HepG2 (cell line): ENCODE measurements around the gene TNFRSF6B. TPM values are rescaled to one million over a fixed set of nuclear protein-coding genes. Genes with fewer than 3 reads are reported as not detected.

Experiments
- CCDC6 ChIP-seq: sonication (generic); formaldehyde crosslinking; IDR thresholded peaks from 2 replicates; pipeline ENCODE4 v1.8.1; 2022; ENCODE audit warnings: mild to moderate bottlenecking, missing genetic modification reagents, moderate library complexity
- FLYWCH1 ChIP-seq: sonication (generic); formaldehyde crosslinking; IDR thresholded peaks from 2 replicates; pipeline ENCODE4 v1.8.1; 2023; ENCODE audit warnings: mild to moderate bottlenecking, missing genetic modification reagents
- FOXA1 ChIP-seq, 2 experiments: fragments of 450-650 bp in 1 of 2; sonication (generic) in 1 of 2; formaldehyde crosslinking in 1 of 2; IDR thresholded peaks; 2 replicates each; pipeline versions ENCODE4 v1.4.0 to v1.6.1; 2016 to 2020; ENCODE audit warnings: missing genetic modification reagents in 1 of 2
- GATAD1 ChIP-seq: IDR thresholded peaks from 2 replicates; pipeline ENCODE4 v1.6.1; 2016; ENCODE audit warnings: missing genetic modification reagents, missing compliant biosample characterization
- GPN1 ChIP-seq: sonication (generic); formaldehyde crosslinking; IDR thresholded peaks from 2 replicates; pipeline ENCODE4 v1.5.1; 2020; ENCODE audit warnings: missing genetic modification reagents, borderline replicate concordance
- HOXA7 ChIP-seq: sonication (generic); formaldehyde crosslinking; IDR thresholded peaks from 2 replicates; pipeline ENCODE4 v1.8.1; 2022; ENCODE audit warnings: mild to moderate bottlenecking, missing genetic modification reagents, moderate library complexity
- KLF16 ChIP-seq, 2 experiments: sonication (generic) in 1 of 2; formaldehyde crosslinking in 1 of 2; IDR thresholded peaks; 2 replicates each; pipeline versions ENCODE4 v1.6.1 to v1.8.0; 2016 to 2023; ENCODE audit warnings: missing genetic modification reagents in 2 of 2, missing compliant biosample characterization in 1 of 2
- MTF2 ChIP-seq: sonication (generic); formaldehyde crosslinking; IDR thresholded peaks from 2 replicates; pipeline ENCODE4 v1.5.0; 2020; ENCODE audit warnings: missing genetic modification reagents, borderline replicate concordance
- NFKB2 ChIP-seq: sonication (generic); formaldehyde crosslinking; IDR thresholded peaks from 2 replicates; pipeline ENCODE4 v1.4.0; 2020; ENCODE audit warnings: missing genetic modification reagents, borderline replicate concordance
- PITX1 ChIP-seq: sonication (generic); formaldehyde crosslinking; IDR thresholded peaks from 2 replicates; pipeline ENCODE4 v1.5.1; 2020; ENCODE audit warnings: mild to moderate bottlenecking, missing genetic modification reagents
- RARA ChIP-seq: IDR thresholded peaks from 2 replicates; pipeline ENCODE4 v1.6.1; 2016; ENCODE audit warnings: missing genetic modification reagents, missing compliant biosample characterization
- RBFOX2 ChIP-seq: fragments of 200-400 bp; formaldehyde crosslinking; IDR thresholded peaks from 2 replicates; pipeline ENCODE4 v1.6.1; 2017; ENCODE audit warnings: low read depth, mild to moderate bottlenecking, low read length
- UBTF ChIP-seq: sonication (generic); formaldehyde crosslinking; IDR thresholded peaks from 2 replicates; pipeline ENCODE4 v1.4.0; 2020; ENCODE audit warnings: mild to moderate bottlenecking, missing genetic modification reagents
- ZBTB7A ChIP-seq: sonication (generic); formaldehyde crosslinking; IDR thresholded peaks from 2 replicates; pipeline ENCODE4 v1.8.0; 2022; ENCODE audit warnings: mild to moderate bottlenecking, missing genetic modification reagents
- ZKSCAN5 ChIP-seq: sonication (generic); formaldehyde crosslinking; IDR thresholded peaks from 2 replicates; pipeline ENCODE4 v1.5.1; 2020; ENCODE audit warnings: mild to moderate bottlenecking, missing genetic modification reagents
- ZNF12 ChIP-seq: sonication (generic); formaldehyde crosslinking; IDR thresholded peaks from 2 replicates; pipeline ENCODE4 v1.5.0; 2020; ENCODE audit warnings: missing genetic modification reagents
- ZNF136 ChIP-seq: sonication (generic); formaldehyde crosslinking; IDR thresholded peaks from 2 replicates; pipeline ENCODE4 v1.8.1; 2022; ENCODE audit warnings: low read depth, mild to moderate bottlenecking, moderate library complexity, missing genetic modification reagents
- ZNF143 ChIP-seq: sonication (generic); formaldehyde crosslinking; IDR thresholded peaks from 2 replicates; pipeline ENCODE4 v1.4.0; 2020; ENCODE audit warnings: missing genetic modification reagents
- ZNF331 ChIP-seq: sonication (generic); formaldehyde crosslinking; IDR thresholded peaks from 2 replicates; pipeline ENCODE4 v1.4.0; 2020; ENCODE audit warnings: missing genetic modification reagents
- ZNF333 ChIP-seq: sonication (generic); formaldehyde crosslinking; IDR thresholded peaks from 2 replicates; pipeline ENCODE4 v1.4.0; 2020; ENCODE audit warnings: mild to moderate bottlenecking, missing genetic modification reagents, borderline replicate concordance
- ZNF569 ChIP-seq: sonication (generic); formaldehyde crosslinking; IDR thresholded peaks from 2 replicates; pipeline ENCODE4 v1.5.0; 2020; ENCODE audit warnings: mild to moderate bottlenecking, missing genetic modification reagents, moderate library complexity, borderline replicate concordance
- polyA plus RNA-seq, 8 experiments: library from polyadenylated mRNA; depleted of rRNA in 3 of 8; stranded (reverse) in 7 of 8; unstranded in 1 of 8; fragments of >200 nt; fragmentation: Illumina TruSeq in 4 of 8; extraction: Trizol in 4 of 8; gene quantifications; 2 replicates each; pipeline versions ENCODE4 v1.2.1 to v1.2.3, GENCODE V29; 2011 to 2016; ENCODE audit warnings: low read depth in 4 of 8, missing spikeins in 1 of 8, mixed read lengths in 1 of 8; ENCODE audit not compliant: insufficient read depth in 1 of 8
- total RNA-seq, 5 experiments: library from RNA; depleted of rRNA; stranded (reverse); fragments of >200 nt; fragmentation: Illumina TruSeq; extraction: Trizol; gene quantifications; 2 replicates each; pipeline ENCODE4 v1.2.3, GENCODE V29; 2016; ENCODE audit warnings: low read depth in 1 of 5
- TF ChIP-seq, protein P1 (sequence below): sonication (generic); formaldehyde crosslinking; IDR thresholded peaks from 2 replicates; pipeline ENCODE4 v1.5.0; 2020; ENCODE audit warnings: mild to moderate bottlenecking, missing genetic modification reagents
- TF ChIP-seq, protein P2 (sequence below): IDR thresholded peaks from 2 replicates; pipeline ENCODE4 v1.6.1; 2016; ENCODE audit warnings: missing genetic modification reagents, missing compliant biosample characterization
- TF ChIP-seq, protein P3 (sequence below): IDR thresholded peaks from 2 replicates; pipeline ENCODE4 v1.6.1; 2018; ENCODE audit warnings: missing genetic modification reagents, mild to moderate bottlenecking, missing compliant biosample characterization

The TNFRSF6B gene
- total and polyA plus RNA-seq, 2 of the 13 experiments (the other 11 are each of a cell fraction or from before 2014, with no cell fraction given): 0.24 TPM; not detected in 1

- TF ChIP-seq, protein P1, sequence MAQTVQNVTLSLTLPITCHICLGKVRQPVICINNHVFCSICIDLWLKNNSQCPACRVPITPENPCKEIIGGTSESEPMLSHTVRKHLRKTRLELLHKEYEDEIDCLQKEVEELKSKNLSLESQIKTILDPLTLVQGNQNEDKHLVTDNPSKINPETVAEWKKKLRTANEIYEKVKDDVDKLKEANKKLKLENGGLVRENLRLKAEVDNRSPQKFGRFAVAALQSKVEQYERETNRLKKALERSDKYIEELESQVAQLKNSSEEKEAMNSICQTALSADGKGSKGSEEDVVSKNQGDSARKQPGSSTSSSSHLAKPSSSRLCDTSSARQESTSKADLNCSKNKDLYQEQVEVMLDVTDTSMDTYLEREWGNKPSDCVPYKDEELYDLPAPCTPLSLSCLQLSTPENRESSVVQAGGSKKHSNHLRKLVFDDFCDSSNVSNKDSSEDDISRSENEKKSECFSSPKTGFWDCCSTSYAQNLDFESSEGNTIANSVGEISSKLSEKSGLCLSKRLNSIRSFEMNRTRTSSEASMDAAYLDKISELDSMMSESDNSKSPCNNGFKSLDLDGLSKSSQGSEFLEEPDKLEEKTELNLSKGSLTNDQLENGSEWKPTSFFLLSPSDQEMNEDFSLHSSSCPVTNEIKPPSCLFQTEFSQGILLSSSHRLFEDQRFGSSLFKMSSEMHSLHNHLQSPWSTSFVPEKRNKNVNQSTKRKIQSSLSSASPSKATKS (CRISPR knock-in tag): no peak
- peak; percentile 63; the same call in 1 of the 2 replicates for TF ChIP-seq ZKSCAN5 (CRISPR knock-in tag)
- TF ChIP-seq FLYWCH1 (CRISPR knock-in tag): no peak
- TF ChIP-seq RARA (CRISPR knock-in tag): 0 out of 2 replicates have a peak, but pooled peaks have one; percentile 51
- peak; percentile 64; the same call in 1 of the 2 replicates for TF ChIP-seq RBFOX2
- no peak; the same call in 1 of the 2 replicates for TF ChIP-seq ZNF333 (CRISPR knock-in tag)
- peak; percentile 15; the same call in 1 of the 2 replicates for TF ChIP-seq ZBTB7A (CRISPR knock-in tag)
- peak; percentile 76 for TF ChIP-seq PITX1 (CRISPR knock-in tag)
- no peak for TF ChIP-seq HOXA7
- TF ChIP-seq GPN1 (CRISPR knock-in tag): 0 out of 2 replicates have a peak, but pooled peaks have one; percentile 37
- 0 out of 4 replicates have a peak, but pooled peaks of 1 of the 2 experiments have one; percentile 46 for TF ChIP-seq KLF16 (CRISPR knock-in tag; IDR thresholded peaks at IDR 0.05)
- TF ChIP-seq, protein P2, sequence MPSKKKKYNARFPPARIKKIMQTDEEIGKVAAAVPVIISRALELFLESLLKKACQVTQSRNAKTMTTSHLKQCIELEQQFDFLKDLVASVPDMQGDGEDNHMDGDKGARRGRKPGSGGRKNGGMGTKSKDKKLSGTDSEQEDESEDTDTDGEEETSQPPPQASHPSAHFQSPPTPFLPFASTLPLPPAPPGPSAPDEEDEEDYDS (CRISPR knock-in tag): no peak
- peak; percentile 75; the same call in 1 of the 2 replicates for TF ChIP-seq NFKB2 (CRISPR knock-in tag)
- peak; percentile 38; the same call in 1 of the 2 replicates for TF ChIP-seq ZNF331 (CRISPR knock-in tag)
- TF ChIP-seq CCDC6: 0 out of 2 replicates have a peak, but pooled peaks have one; percentile 54
- no peak for TF ChIP-seq ZNF12
- TF ChIP-seq MTF2 (CRISPR knock-in tag): peak; percentile 66; the same call in 1 of the 2 replicates
- no peak for TF ChIP-seq ZNF569 (CRISPR knock-in tag)
- TF ChIP-seq FOXA1 (IDR thresholded peaks at IDR 0.05): no peak
- TF ChIP-seq FOXA1 (CRISPR knock-in tag; IDR thresholded peaks at IDR 0.05): peak; percentile 15
- peak; percentile 38; the same call in 1 of the 2 replicates for TF ChIP-seq GATAD1 (CRISPR knock-in tag)
- TF ChIP-seq UBTF (CRISPR knock-in tag): peak; percentile 57
- TF ChIP-seq, protein P3, sequence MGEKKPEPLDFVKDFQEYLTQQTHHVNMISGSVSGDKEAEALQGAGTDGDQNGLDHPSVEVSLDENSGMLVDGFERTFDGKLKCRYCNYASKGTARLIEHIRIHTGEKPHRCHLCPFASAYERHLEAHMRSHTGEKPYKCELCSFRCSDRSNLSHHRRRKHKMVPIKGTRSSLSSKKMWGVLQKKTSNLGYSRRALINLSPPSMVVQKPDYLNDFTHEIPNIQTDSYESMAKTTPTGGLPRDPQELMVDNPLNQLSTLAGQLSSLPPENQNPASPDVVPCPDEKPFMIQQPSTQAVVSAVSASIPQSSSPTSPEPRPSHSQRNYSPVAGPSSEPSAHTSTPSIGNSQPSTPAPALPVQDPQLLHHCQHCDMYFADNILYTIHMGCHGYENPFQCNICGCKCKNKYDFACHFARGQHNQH (CRISPR knock-in tag): no peak
- TF ChIP-seq ZNF136 (CRISPR knock-in tag): no peak
- peak; percentile 43; the same call in 1 of the 2 replicates for TF ChIP-seq ZNF143 (CRISPR knock-in tag)
These were observed at the start of gene TNFRSF6B (continued) for GRCh38 chr20:63696628-63697356.
